Panc1 (cell line): ENCODE measurements around the gene B4GALT4. TPM values are rescaled to one million over a fixed set of nuclear protein-coding genes. Genes with fewer than 3 reads are reported as not detected.

Source experiments
- ATAC-seq: fragments of 200-7000 bp; cut with Tn5 transposase; 2 replicates; pipeline ENCODE4 v1.9.1; 2020; ENCODE audit warnings: mild to moderate bottlenecking, moderate library complexity
- BruUV-seq: library from RNA; stranded (reverse); fragments of 400-500 nt; replicated peaks from 2 replicates; lab custom pipeline; 2021; lab: Mats Ljungman, UMichigan
- CTCF ChIA-PET: fragments of 300-600 bp; sonication (Branson Sonifier 250); formaldehyde crosslinking; loops from one replicate; lab custom pipeline; 2022; ENCODE audit warnings: antibody characterized with exemption; lab: Charles Lee
- POLR2A ChIA-PET: fragments of 300-600 bp; sonication (Branson Sonifier 250); formaldehyde crosslinking; loops from one replicate; lab custom pipeline; 2022; ENCODE audit warnings: antibody characterized with exemption; lab: Charles Lee
- DNase-seq: peaks from one replicate; pipeline ENCODE4 v3.0.0-alpha.2; 2010; ENCODE audit warnings: low read depth, low spot score
- H3K27ac ChIP-seq: 2 replicates; pipeline ENCODE4 v1.5.1; 2011; ENCODE audit warnings: mild to moderate bottlenecking, low read length, inconsistent platforms
- H3K27me3 ChIP-seq: fragments of 200-500 bp; sonication (Bioruptor generic); 2 replicates; pipeline ENCODE4 v1.6.0; 2014; ENCODE audit warnings: low read length, inconsistent platforms; ENCODE audit not compliant: control insufficient read depth, insufficient read depth
- H3K36me3 ChIP-seq: fragments of 200-500 bp; sonication (Bioruptor generic); 2 replicates; pipeline ENCODE4 v1.5.1; 2014; ENCODE audit warnings: inconsistent platforms, mild to moderate bottlenecking, low read length, moderate library complexity; ENCODE audit not compliant: control insufficient read depth, insufficient read depth
- H3K4me1 ChIP-seq: 2 replicates; pipeline ENCODE4 v1.5.1; 2011; ENCODE audit warnings: inconsistent platforms, mild to moderate bottlenecking, low read length, moderate library complexity; ENCODE audit not compliant: control insufficient read depth, insufficient read depth
- H3K4me3 ChIP-seq, 2 experiments: 2 replicates each; pipeline ENCODE4 v1.5.1; 2011 to 2012; ENCODE audit warnings: low read depth in 2 of 2, low read length in 2 of 2, mild to moderate bottlenecking in 2 of 2, inconsistent platforms in 1 of 2, moderate library complexity in 1 of 2
- H3K9me3 ChIP-seq: fragments of 200-500 bp; sonication (Bioruptor generic); 2 replicates; pipeline ENCODE4 v1.5.1; 2014; ENCODE audit warnings: low read depth, mild to moderate bottlenecking, inconsistent platforms, low read length, moderate library complexity; ENCODE audit not compliant: control insufficient read depth, insufficient read depth
- CTCF ChIP-seq: fragments of 450-650 bp; IDR thresholded peaks from 2 replicates; pipeline ENCODE4 v1.5.1; 2017; ENCODE audit warnings: mild to moderate bottlenecking
- POLR2AphosphoS5 ChIP-seq: IDR thresholded peaks from 2 replicates; pipeline ENCODE4 v1.6.1; 2012; ENCODE audit warnings: mild to moderate bottlenecking, low read depth, low read length, moderate library complexity
- REST ChIP-seq, 2 experiments: IDR thresholded peaks; 2 replicates each; pipeline ENCODE4 v1.6.1; 2011 to 2012; ENCODE audit warnings: low read depth in 2 of 2, control low read depth in 1 of 2, low read length in 1 of 2, mild to moderate bottlenecking in 1 of 2, moderate library complexity in 1 of 2; ENCODE audit not compliant: insufficient read depth in 1 of 2
- SIN3A ChIP-seq: IDR thresholded peaks from 2 replicates; pipeline ENCODE4 v1.6.1; 2012; ENCODE audit warnings: low read depth, mild to moderate bottlenecking, low read length, moderate library complexity, borderline replicate concordance; ENCODE audit not compliant: insufficient read depth
- TCF7L2 ChIP-seq: IDR thresholded peaks from 2 replicates; pipeline ENCODE4 v1.6.1; 2011; ENCODE audit warnings: mild to moderate bottlenecking, low read depth, low read length, inconsistent platforms
- in situ Hi-C: cut with HindIII; loops from 2 replicates; pipeline ENCODE4 v1.10.0; 2016; ENCODE audit warnings: low sequenced_read_pairs, low pct_unique_long_range_greater_than_20kb
- intact Hi-C: fragments of 100-400 bp; cut with micrococcal nuclease; formaldehyde crosslinking; loops from one replicate; pipeline ENCODE4 v1.10.0; 2022; ENCODE audit not compliant: unreplicated experiment
- total RNA-seq: library from RNA; stranded (reverse); gene quantifications from one replicate; pipeline ENCODE4 v1.2.1, GENCODE V29; 2021; ENCODE audit not compliant: unreplicated experiment

The B4GALT4 gene
- total RNA-seq, 1 experiment from 2014 or later, result 27.4 TPM

GRCh38 chr3:119258915-119259314 lies 18.2 kb upstream of the B4GALT4 start:
- in situ Hi-C loops (no loop called here), intact Hi-C loops (no loop called here)
- no TSS peak for BruUV-seq
- ChIA-PET CTCF (interaction anchor here (0.5 kb wide), 1 partner anchor 13 kb away, joined by 6 read pairs; no protein-coding TSS in a partner anchor), POLR2A (no interaction called here)
- DNase-seq, result no peak
- Histone ChIP-seq H3K27me3 (peaks cover 5% of the 10 kb centered on the region; the same call in 1 of the 2 replicates), H3K9me3 (no peaks in the 10 kb centered on the region), H3K36me3 (no peaks in the 10 kb centered on the region), H3K27ac (no peak overlapping the region), H3K4me3 (no peak overlapping the region), H3K4me1 (no peaks in the 10 kb centered on the region)
- TF ChIP-seq SIN3A, result no peak
- no peak for TF ChIP-seq TCF7L2
- TF ChIP-seq CTCF, result no peak
- TF ChIP-seq REST (IDR thresholded peaks at IDR 0.05; ENCODE audit: insufficient read depth in 1 of 2, low read depth in 2 of 2, low read length in 1 of 2), result no peak
- TF ChIP-seq POLR2AphosphoS5, result no peak
- no peak for ATAC-seq

GRCh38 chr3:119257654-119258410 lies 17.2 kb upstream of the B4GALT4 start:
- TF ChIP-seq CTCF, result no peak
- no peak for TF ChIP-seq TCF7L2
- TF ChIP-seq REST (IDR thresholded peaks at IDR 0.05; ENCODE audit: insufficient read depth in 1 of 2, low read depth in 2 of 2, low read length in 1 of 2), result no peak
- TF ChIP-seq SIN3A, result no peak
- TF ChIP-seq POLR2AphosphoS5, result no peak
- intact Hi-C loops, result no loop called here
- ATAC-seq (no peak), DNase-seq (no peak)
- in situ Hi-C loops, result no loop called here
- no TSS peak for BruUV-seq
- Histone ChIP-seq H3K36me3 (no peaks in the 10 kb centered on the region), H3K4me3 (no peak overlapping the region), H3K27me3 (peaks cover 5% of the 10 kb centered on the region; the same call in 1 of the 2 replicates), H3K27ac (no peak overlapping the region), H3K4me1 (no peaks in the 10 kb centered on the region), H3K9me3 (no peaks in the 10 kb centered on the region)
- ChIA-PET CTCF (no interaction called here), POLR2A (no interaction called here)
